Placental epithelial cell (primary cell): ENCODE results near the gene PRMT1. TPM values are rescaled to one million over a fixed set of nuclear protein-coding genes. Genes with fewer than 3 reads are reported as not detected.

ENCODE experiments used
- small RNA-seq: library from RNA; depleted of rRNA; stranded (forward); fragments of <200 nt; gene quantifications from one replicate; pipeline ENCODE3, GENCODE V24; 2012
- total RNA-seq: library from RNA; depleted of rRNA; stranded (reverse); fragments of >200 nt; gene quantifications from 2 replicates; pipeline ENCODE4 v1.2.3, GENCODE V29; 2012

The PRMT1 gene
- total RNA-seq, result 132 and 208 TPM in 2 replicates

GRCh38 chr19:49677231-49677900, at the start of gene PRMT1:
TSS of gene PRMT1 (plus strand) at chr19:49677271. CDS start at chr19:49677281, 10 bp downstream.

DNA sequence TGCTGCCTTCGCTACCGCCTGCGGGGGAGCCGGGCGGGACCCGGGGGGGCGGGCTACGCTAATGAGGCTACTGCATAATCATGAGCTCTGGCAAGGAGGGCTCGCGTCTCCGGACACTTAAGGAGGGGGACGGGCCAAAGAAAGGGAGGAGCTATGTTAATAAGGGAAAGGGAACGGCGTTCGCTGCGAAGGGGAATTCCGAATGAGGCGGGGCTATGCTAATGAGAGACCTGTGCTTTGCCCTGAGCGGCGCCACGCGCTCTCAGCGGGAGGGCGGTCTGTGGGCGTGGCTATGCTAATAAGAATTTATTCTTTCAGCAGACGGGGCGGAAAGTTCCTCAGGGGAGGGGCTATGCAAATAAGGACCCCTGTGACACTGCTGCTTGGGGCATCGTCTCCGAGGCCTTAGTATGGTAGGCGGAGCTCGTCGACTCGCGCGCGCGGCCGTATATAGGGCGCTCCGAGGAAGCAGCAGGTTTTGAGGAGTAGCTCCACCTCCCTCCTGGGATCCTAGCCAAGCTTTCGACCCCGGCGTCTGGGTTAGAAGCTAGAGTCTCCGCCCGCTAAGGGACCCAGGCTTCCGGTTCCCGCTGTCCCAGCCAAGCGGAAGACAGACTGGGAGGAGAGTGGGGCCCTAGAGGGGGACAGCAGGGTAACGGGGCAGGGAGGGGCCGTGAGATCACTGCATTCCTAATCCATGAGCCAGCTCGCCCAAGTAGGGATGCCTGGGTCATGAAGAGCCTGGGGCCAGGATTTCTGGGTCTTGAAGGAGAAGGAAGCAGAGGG, 36.8 kb upstream of the PRMT1 start, which contains the start of gene RRAS:
Gene RRAS, minus strand, starts transcription at position 31 of the 786 bp plus-strand sequence. CDS start 45 bp downstream, outside the sequence.

DNA sequence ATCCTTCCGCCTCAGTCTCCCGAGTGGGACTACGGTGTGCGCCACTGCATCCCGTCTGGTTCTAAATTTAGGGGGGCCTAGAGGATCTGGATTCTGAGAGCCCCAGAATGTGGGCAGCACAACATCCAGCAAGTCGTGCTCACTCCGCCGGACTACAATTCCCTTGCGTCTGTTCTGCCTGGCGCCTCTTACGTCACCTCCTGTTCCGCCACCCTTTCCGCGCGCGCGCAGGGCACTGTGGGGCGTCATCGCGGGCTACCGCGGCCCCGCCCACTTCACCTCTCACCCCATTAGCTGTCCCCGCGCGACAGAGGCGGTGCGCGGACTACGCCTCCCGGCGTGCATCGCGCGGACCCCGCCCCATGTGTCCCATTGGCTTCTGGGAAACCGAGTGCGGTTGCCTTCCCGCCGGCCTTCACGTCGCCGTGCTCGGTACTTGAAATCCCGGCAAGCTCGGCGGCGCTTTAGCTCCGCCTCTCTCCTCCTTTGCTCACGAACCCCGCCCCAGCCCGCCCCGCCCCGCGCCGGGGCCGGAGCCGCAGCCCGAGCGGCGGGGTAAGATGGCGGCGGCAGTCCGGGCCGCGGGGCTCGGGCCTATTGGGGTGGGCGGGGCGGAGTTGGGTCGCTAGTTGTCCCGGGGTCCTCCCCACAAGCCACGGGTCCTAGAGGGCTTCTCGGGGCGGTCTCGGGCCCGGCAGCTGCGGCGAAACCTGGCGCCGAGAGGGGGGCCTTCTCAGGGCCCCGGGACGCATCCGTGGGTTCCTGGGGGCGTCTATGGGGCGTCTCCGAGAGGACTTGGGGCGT, 35.2 kb upstream of the PRMT1 start, which contains the start of gene SCAF1:
Gene SCAF1, plus strand, starts transcription at position 522 of the 804 bp plus-strand sequence. CDS start 2,818 bp downstream, outside the sequence.

DNA sequence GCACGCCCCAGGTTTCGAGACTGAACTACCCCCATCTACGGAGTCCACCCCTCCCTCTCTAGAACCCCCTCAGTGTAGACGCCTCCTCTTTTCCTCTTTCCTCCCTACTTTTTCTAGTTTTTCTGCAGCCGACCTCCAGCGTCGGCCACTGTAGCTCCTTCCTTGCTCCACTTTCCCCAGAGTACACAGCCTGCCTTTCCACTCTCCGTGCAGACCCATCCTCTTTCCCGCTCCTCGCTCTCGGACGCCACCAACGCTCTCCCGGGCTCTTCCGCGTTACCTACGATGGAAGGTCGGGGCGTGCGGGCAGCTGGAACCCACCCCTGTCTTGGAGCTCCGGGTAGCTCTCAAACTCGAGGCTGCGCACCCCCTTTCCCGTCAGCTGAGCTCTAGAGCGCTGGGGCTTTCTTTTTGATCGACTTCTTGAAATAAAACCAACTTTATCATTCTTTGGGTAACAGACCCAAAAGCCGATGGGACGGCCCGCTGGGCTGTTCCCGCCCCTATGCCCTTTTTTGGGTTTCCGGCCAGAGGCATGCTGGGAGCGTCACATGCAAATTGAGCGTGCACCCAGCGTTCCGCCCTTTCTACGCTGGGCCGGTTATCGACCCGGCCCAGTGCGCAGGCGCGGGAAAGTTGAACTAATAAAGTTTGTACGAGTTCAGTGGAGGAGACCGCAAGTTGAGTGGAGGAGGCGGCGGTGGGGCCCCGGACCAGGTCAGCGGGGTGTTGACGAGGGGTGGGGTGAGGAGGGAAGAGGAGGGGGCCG, 11.5 kb upstream of the PRMT1 start, which contains the start of the genes BCL2L12 and IRF3:
Gene BCL2L12, plus strand, starts transcription at position 583 of the 769 bp plus-strand sequence. CDS start 760 bp downstream, outside the sequence.
Gene IRF3, minus strand, starts transcription at position 507 of the 769 bp plus-strand sequence. CDS start 1,019 bp downstream, outside the sequence.

DNA sequence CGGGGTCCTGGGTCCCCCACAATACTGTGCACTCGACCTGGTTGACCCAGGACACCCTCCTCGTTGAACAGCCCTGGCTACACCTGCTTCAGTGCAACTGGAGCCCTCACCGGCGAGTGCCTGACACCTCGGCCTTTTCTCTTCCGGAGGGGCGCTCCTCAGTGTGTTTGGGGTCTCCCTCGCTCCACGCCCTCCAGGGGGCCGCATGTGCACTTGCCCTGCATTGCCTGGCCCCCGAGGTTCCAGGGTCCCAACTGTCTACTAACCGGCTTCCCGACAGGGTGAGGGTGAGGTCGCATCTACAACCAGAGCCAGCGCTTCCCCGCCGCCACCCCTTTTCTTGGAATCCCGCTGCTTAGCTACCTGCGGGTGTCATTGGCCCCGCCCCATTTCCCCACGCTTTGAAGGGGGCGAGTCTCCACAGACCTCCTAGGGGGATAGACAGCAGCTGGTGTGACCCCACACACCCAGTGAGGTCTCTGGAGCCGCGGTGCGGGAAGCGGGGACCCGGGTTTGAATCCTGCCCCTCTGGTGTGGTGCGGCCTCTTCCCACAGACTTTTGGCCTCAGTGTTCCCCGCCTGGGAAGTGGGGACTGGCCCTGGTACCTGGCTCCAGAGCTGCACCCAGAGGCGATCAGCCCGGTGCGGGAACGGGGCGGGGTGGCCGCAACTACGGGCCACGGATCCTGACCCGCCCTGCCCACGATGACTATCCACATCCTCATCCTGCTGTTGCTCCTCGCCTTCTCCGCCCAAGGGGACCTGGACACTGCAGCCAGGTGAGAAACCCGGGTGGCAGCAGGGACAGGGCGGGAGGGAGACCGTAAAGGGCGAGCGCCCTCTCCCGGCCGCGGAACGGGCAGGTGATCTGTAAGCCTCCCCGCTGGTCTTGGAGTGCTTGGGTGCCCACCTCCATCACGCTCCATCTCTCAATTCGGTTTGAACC, 12.3 kb downstream of the PRMT1 start, which contains the start of gene ADM5:
Gene ADM5, plus strand, starts transcription at position 462 of the 946 bp plus-strand sequence. Its CDS starts 244 bp downstream, at position 706.

GRCh38 chr19:49690656-49691242, 13.7 kb downstream of the PRMT1 start, which contains the start of gene CPT1C:
TSS of gene CPT1C (plus strand) at chr19:49691116. CDS start at chr19:49692253, 1,137 bp downstream.

Small RNA genes within 50 kb of the gene (small RNA-seq; reads per million reads assigned to genes)
- gene MIR5088, result not detected

Other genes with a start within 250 kb of the PRMT1 start
- gene SLC17A7, start 235.7 kb upstream of the PRMT1 start, total RNA-seq, result under 0.01 TPM in 1 of 2 replicates, not detected in the other
- 84.0 and 118 TPM in 2 replicates for gene PIH1D1, start 225.5 kb upstream of the PRMT1 start, total RNA-seq
- gene ALDH16A1, start 224.0 kb upstream of the PRMT1 start, total RNA-seq, result 27.1 and 34.2 TPM in 2 replicates
- gene FLT3LG, start 203.1 kb upstream of the PRMT1 start, total RNA-seq, result 0.79 TPM in 1 of 2 replicates, not detected in the other
- gene RPL13A, start 189.7 kb upstream of the PRMT1 start, total RNA-seq, result 2,267 and 3,501 TPM in 2 replicates
- gene RPS11, start 180.8 kb upstream of the PRMT1 start, total RNA-seq, result 2,287 and 2,633 TPM in 2 replicates
- gene FCGRT, start 164.6 kb upstream of the PRMT1 start, total RNA-seq, result 39.7 and 108 TPM in 2 replicates
- 39.7 and 79.5 TPM in 2 replicates for gene RCN3, start 149.3 kb upstream of the PRMT1 start, total RNA-seq
- 64.0 and 72.6 TPM in 2 replicates for gene NOSIP, start 96.7 kb upstream of the PRMT1 start, total RNA-seq
- 8.6 and 11.2 TPM in 2 replicates for gene PRRG2, start 96.0 kb upstream of the PRMT1 start, total RNA-seq
- gene PRR12, start 86.1 kb upstream of the PRMT1 start, total RNA-seq, result 4.4 and 5.9 TPM in 2 replicates
- 50.3 and 51.6 TPM in 2 replicates for gene RRAS, start 37.1 kb upstream of the PRMT1 start, total RNA-seq
- gene SCAF1, start 35.1 kb upstream of the PRMT1 start, total RNA-seq, result 19.6 and 31.6 TPM in 2 replicates
- gene IRF3, start 11.4 kb upstream of the PRMT1 start, total RNA-seq, result 64.0 and 64.4 TPM in 2 replicates
- gene BCL2L12, start 11.3 kb upstream of the PRMT1 start, total RNA-seq, result 8.2 and 16.1 TPM in 2 replicates
- 0.43 and 1.2 TPM in 2 replicates for gene ADM5, start 12.3 kb downstream of the PRMT1 start, total RNA-seq
- 1.6 and 3.1 TPM in 2 replicates for gene CPT1C, start 13.8 kb downstream of the PRMT1 start, total RNA-seq
- gene TSKS, start 86.0 kb downstream of the PRMT1 start, total RNA-seq, result 0.76 and 6.7 TPM in 2 replicates
- gene AP2A1, start 89.7 kb downstream of the PRMT1 start, total RNA-seq, result 90.3 and 178 TPM in 2 replicates
- 23.9 and 25.5 TPM in 2 replicates for gene FUZ, start 136.0 kb downstream of the PRMT1 start, total RNA-seq
- 26.3 and 33.5 TPM in 2 replicates for gene MED25, start 141.0 kb downstream of the PRMT1 start, total RNA-seq
- gene PTOV1, start 173.9 kb downstream of the PRMT1 start, total RNA-seq, result 114 and 134 TPM in 2 replicates
- 45.1 and 58.2 TPM in 2 replicates for gene PNKP, start 190.3 kb downstream of the PRMT1 start, total RNA-seq
- gene AKT1S1, start 200.1 kb downstream of the PRMT1 start, total RNA-seq, result 20.4 and 24.7 TPM in 2 replicates
- gene TBC1D17, start 200.4 kb downstream of the PRMT1 start, total RNA-seq, result 23.6 and 30.3 TPM in 2 replicates
- gene IL4I1, start 219.6 kb downstream of the PRMT1 start, total RNA-seq, result 0.43 TPM in 1 of 2 replicates, not detected in the other